Neural progenitor cell (in vitro differentiated cells): ENCODE results near the gene AMOTL2. TPM values are rescaled to one million over a fixed set of nuclear protein-coding genes. Genes with fewer than 3 reads are reported as not detected.
A peak's percentile ranks its signal among the peaks of the same experiment; 100 is the strongest.

Experiments used
- DNase-seq: peaks from one replicate; pipeline ENCODE4 v3.0.0-alpha.2; 2016; ENCODE audit warnings: low spot score
- H2AFZ ChIP-seq: fragments of 200-600 bp; sonication (generic); replicated peaks from 2 replicates; pipeline ENCODE4 v1.6.1; 2016; ENCODE audit warnings: antibody characterized with exemption
- H3F3A ChIP-seq: fragments of 200-600 bp; sonication (generic); 2 replicates; pipeline ENCODE4 v1.6.1; 2016; ENCODE audit warnings: antibody characterized with exemption, low read depth
- H3K27ac ChIP-seq: fragments of 200-600 bp; sonication (generic); 2 replicates; pipeline ENCODE4 v1.5.1; 2016; ENCODE audit warnings: mild to moderate bottlenecking
- H3K27me3 ChIP-seq: fragments of 200-600 bp; sonication (generic); 2 replicates; pipeline ENCODE4 v1.6.1; 2016; ENCODE audit warnings: mild to moderate bottlenecking, moderate library complexity
- H3K36me3 ChIP-seq: fragments of 200-600 bp; sonication (generic); 2 replicates; pipeline ENCODE4 v1.5.1; 2016
- H3K4me1 ChIP-seq: fragments of 200-600 bp; sonication (generic); 2 replicates; pipeline ENCODE4 v1.6.1; 2016; ENCODE audit warnings: mixed run types
- H3K4me2 ChIP-seq: fragments of 200-600 bp; sonication (generic); 2 replicates; pipeline ENCODE4 v1.6.1; 2016
- H3K4me3 ChIP-seq: fragments of 200-600 bp; sonication (generic); 2 replicates; pipeline ENCODE4 v1.5.1; 2016
- H3K79me2 ChIP-seq: fragments of 200-600 bp; sonication (generic); 2 replicates; pipeline ENCODE4 v1.6.1; 2016; ENCODE audit warnings: low read depth
- H3K9ac ChIP-seq: fragments of 200-600 bp; sonication (generic); 2 replicates; pipeline ENCODE4 v1.6.1; 2016
- H3K9me3 ChIP-seq: fragments of 200-600 bp; sonication (generic); 2 replicates; pipeline ENCODE4 v1.5.1; 2016; ENCODE audit warnings: low read depth
- H4K20me1 ChIP-seq: fragments of 200-600 bp; sonication (generic); 2 replicates; pipeline ENCODE4 v1.6.1; 2016; ENCODE audit warnings: low read depth
- H3K27ac Mint-ChIP-seq: 3 replicates; pipeline ENCODE4 v1.8.0; 2021; ENCODE audit warnings: mixed read lengths
- H3K27me3 Mint-ChIP-seq: 2 replicates; pipeline ENCODE4 v1.8.0; 2022; ENCODE audit warnings: low read depth, mild to moderate bottlenecking, inconsistent platforms, moderate library complexity, mixed read lengths; ENCODE audit not compliant: insufficient read depth
- H3K36me3 Mint-ChIP-seq: 3 replicates; pipeline ENCODE4 v1.8.0; 2021; ENCODE audit warnings: mixed read lengths
- H3K4me1 Mint-ChIP-seq: 3 replicates; pipeline ENCODE4 v1.8.0; 2021; ENCODE audit warnings: mixed read lengths
- H3K4me3 Mint-ChIP-seq: 3 replicates; pipeline ENCODE4 v1.8.0; 2021; ENCODE audit warnings: mild to moderate bottlenecking, moderate library complexity, mixed read lengths
- H3K9me3 Mint-ChIP-seq: 3 replicates; pipeline ENCODE4 v1.8.0; 2020; ENCODE audit warnings: mixed read lengths
- EZH2 ChIP-seq: fragments of 200-600 bp; sonication (generic); IDR thresholded peaks from 2 replicates; pipeline ENCODE4 v1.6.1; 2017; ENCODE audit warnings: antibody characterized with exemption, mild to moderate bottlenecking, moderate library complexity
- EZH2phosphoT487 ChIP-seq: fragments of 200-600 bp; sonication (generic); IDR thresholded peaks from 2 replicates; pipeline ENCODE4 v1.6.1; 2017; ENCODE audit warnings: antibody characterized with exemption
- total RNA-seq: library from RNA; depleted of rRNA; stranded (reverse); fragments of >200 nt; gene quantifications from 2 replicates; pipeline ENCODE4 v1.2.3, GENCODE V29; 2015; ENCODE audit warnings: low replicate concordance
- TF ChIP-seq, protein P1 (sequence below): fragments of 200-600 bp; sonication (generic); IDR thresholded peaks from 2 replicates; pipeline ENCODE4 v1.5.1; 2017; ENCODE audit warnings: antibody characterized with exemption, mild to moderate bottlenecking

Gene AMOTL2
- total RNA-seq, 1 donor from 2014 or later: 62.9 TPM

DNA sequence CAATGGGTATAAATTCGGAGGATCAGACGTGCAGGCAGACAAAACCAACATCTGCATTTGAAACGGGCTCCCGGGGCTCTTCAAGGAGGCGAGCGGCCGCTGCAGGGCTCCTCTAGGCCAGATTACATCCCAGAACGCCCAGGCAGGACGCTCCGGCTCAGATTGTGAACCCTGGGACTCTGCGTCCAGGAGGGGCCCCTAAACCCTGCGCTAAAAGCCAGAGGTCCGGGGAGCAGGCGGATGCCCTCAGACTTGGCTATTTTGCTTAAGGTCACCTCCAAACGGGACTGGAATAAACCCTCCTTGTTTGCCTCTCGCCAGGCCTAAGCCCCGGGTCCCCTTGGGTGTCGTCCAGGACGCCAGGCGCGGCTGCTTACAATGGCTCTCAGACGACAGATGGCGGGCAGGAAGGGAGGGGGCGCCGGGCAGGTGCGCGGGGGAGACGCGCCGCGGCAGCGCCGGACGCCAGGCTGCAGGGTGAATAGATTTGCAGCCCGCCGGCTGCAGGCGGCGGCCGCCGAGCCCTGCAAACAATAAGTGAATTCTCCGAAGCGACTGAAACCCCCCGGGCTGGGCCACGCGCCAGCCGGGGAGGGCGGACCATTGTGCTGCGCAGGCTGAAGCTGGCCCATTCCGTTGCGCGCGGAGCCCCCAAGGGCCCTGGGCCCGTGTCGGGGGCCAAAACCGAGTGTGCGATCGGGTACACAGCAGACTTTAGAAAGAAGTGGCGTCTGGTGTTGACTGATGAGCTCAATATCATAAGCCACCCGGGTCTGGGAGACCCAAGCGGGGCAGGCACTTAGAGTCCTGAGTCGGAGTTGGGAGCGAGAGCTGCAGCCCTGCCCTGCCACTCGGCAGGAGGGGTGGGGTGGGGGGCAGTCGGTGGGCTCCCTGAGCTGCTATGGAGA, 32.3 kb upstream of the AMOTL2 start:
- Histone ChIP-seq H3K9ac (no peak overlapping the region), H3K36me3 (no peaks in the 10 kb centered on the region), H3K27ac (peak overlapping the region; percentile 26), H3K9me3 (no peaks in the 10 kb centered on the region), H2AFZ (peak overlapping the region; percentile 75), H4K20me1 (no peaks in the 10 kb centered on the region), H3K4me2 (peak overlapping the region; percentile 80), H3F3A (peaks cover 36% of the 10 kb centered on the region), H3K4me3 (peak overlapping the region; percentile 47), H3K4me1 (peaks cover 21% of the 10 kb centered on the region), H3K79me2 (no peaks in the 10 kb centered on the region), H3K27me3 (peaks cover 87% of the 10 kb centered on the region)
- Mint-ChIP-seq H3K4me3 (peak overlapping the region; percentile 78), H3K27me3 (peaks cover 19% of the 10 kb centered on the region), H3K9me3 (peaks cover 20% of the 10 kb centered on the region), H3K27ac (no peak overlapping the region), H3K4me1 (peaks cover 32% of the 10 kb centered on the region), H3K36me3 (peaks cover 2% of the 10 kb centered on the region)
- peak; percentile 93 for DNase-seq
- TF ChIP-seq, protein P1, sequence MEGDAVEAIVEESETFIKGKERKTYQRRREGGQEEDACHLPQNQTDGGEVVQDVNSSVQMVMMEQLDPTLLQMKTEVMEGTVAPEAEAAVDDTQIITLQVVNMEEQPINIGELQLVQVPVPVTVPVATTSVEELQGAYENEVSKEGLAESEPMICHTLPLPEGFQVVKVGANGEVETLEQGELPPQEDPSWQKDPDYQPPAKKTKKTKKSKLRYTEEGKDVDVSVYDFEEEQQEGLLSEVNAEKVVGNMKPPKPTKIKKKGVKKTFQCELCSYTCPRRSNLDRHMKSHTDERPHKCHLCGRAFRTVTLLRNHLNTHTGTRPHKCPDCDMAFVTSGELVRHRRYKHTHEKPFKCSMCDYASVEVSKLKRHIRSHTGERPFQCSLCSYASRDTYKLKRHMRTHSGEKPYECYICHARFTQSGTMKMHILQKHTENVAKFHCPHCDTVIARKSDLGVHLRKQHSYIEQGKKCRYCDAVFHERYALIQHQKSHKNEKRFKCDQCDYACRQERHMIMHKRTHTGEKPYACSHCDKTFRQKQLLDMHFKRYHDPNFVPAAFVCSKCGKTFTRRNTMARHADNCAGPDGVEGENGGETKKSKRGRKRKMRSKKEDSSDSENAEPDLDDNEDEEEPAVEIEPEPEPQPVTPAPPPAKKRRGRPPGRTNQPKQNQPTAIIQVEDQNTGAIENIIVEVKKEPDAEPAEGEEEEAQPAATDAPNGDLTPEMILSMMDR: no peak
- TF ChIP-seq EZH2: peak; percentile 47
- peak; percentile 65 for TF ChIP-seq EZH2phosphoT487

DNA sequence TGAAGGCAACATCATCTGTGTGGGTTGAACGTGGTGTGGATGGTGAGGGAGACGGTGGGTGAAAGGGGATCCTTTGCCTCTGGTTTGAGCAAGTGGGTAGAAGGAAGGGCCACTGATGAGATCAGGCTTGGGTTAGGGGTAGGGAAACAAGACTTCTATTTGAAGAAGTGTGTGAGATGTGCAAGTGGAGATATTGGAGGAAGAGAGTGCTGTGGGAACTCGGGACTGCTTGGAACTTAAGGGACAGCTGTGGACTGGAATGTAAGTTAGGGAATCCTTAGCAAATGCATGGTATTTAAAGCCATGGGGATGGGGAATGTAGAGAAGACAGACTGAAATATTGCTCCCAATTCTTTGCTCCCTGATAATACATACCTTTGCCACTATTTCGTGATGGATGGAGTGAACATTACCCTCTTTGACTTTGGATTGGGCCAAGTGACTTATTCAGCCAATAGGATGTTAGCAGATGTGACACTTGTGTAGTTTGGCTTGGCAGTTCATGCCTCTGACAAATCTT, 30.2 kb upstream of the AMOTL2 start:
- Mint-ChIP-seq H3K9me3 (peaks cover 28% of the 10 kb centered on the region), H3K36me3 (peaks cover 2% of the 10 kb centered on the region), H3K27me3 (peaks cover 19% of the 10 kb centered on the region), H3K4me1 (peaks cover 28% of the 10 kb centered on the region), H3K4me3 (no peak overlapping the region), H3K27ac (no peak overlapping the region)
- Histone ChIP-seq H3K4me2 (no peak overlapping the region), H2AFZ (no peak overlapping the region), H4K20me1 (no peaks in the 10 kb centered on the region), H3K4me1 (peaks cover 21% of the 10 kb centered on the region), H3K27me3 (peaks cover 71% of the 10 kb centered on the region), H3K9me3 (no peaks in the 10 kb centered on the region), H3K79me2 (no peaks in the 10 kb centered on the region), H3K36me3 (no peaks in the 10 kb centered on the region), H3K4me3 (no peak overlapping the region), H3K9ac (no peak overlapping the region), H3K27ac (no peak overlapping the region), H3F3A (peaks cover 36% of the 10 kb centered on the region)
- TF ChIP-seq EZH2phosphoT487 (no peak), EZH2 (no peak)
- TF ChIP-seq, protein P1: no peak
- DNase-seq: no peak

DNA sequence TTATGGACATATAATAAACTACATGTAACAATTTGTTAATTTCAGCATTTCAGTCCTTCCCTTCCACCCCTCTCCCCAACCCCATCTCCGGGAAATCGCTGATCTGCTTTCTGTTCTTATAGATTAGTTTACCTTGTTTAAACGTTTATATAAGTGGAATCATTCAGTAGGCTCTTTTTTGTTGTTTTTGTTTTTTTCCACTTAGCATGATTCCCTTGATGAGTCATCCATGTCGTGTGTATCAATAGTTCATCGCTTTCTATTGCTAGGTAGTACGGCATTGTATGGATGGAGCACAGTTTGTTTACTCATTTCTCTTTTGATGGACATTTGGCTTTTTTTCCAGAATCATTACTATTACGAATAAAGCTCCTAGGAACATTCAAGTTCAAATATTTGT, 23.5 kb upstream of the AMOTL2 start:
- H3K4me3 Mint-ChIP-seq: no peak overlapping the region
- H3K9me3 ChIP-seq: no peaks in the 10 kb centered on the region
- H2AFZ ChIP-seq: no peak overlapping the region
- H4K20me1 ChIP-seq: no peaks in the 10 kb centered on the region
- H3K9ac ChIP-seq: no peak overlapping the region
- H3K36me3 ChIP-seq: no peaks in the 10 kb centered on the region
- no peak overlapping the region for H3K27ac ChIP-seq
- DNase-seq: no peak
- TF ChIP-seq EZH2: no peak
- no peak for TF ChIP-seq EZH2phosphoT487
- TF ChIP-seq, protein P1: no peak
- H3K4me3 ChIP-seq: no peak overlapping the region
- no peaks in the 10 kb centered on the region for H3K4me1 Mint-ChIP-seq
- H3K79me2 ChIP-seq: no peaks in the 10 kb centered on the region
- H3K4me2 ChIP-seq: no peak overlapping the region
- no peaks in the 10 kb centered on the region for H3K27me3 Mint-ChIP-seq
- H3K9me3 Mint-ChIP-seq: peaks cover 18% of the 10 kb centered on the region
- no peaks in the 10 kb centered on the region for H3K4me1 ChIP-seq
- H3K27me3 ChIP-seq: peaks cover 15% of the 10 kb centered on the region
- no peaks in the 10 kb centered on the region for H3K36me3 Mint-ChIP-seq
- H3F3A ChIP-seq: no peaks in the 10 kb centered on the region
- H3K27ac Mint-ChIP-seq: no peak overlapping the region
